ENCODE data around the gene GSTO1. TPM values are rescaled to one million over a fixed set of nuclear protein-coding genes. Genes with fewer than 3 reads are reported as not detected.

Gene GSTO1
- total and polyA plus RNA-seq, 2 donors (not counting 1 experiment from before 2014, with no cell fraction given) = 30.1 to 37.7 TPM

DNA sequence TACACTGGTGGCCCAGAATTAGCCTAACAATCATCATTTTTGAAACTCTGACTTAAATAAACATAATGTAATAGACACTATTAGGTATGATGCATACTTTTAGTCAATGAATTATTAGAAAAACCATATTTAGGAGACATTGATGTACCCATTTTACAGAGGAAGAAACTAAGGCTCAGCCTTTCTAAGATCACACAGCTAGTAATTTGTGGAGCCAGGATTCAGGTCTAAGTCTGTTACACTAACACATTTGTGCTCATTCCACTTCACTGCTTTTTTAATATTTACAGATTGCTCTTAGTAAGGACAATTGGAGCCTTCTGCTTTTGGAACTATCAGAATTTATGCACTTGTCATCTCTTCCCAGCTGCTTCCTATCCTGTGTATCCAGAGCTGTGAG, 31.4 kb upstream of the GSTO1 start:
- H3K9ac ChIP-seq (ENCODE audit: low read length) = no peak overlapping the region
- peaks cover 0 to 4% (median 0%) of the 10 kb centered on the region in 4 experiments for H3K27me3 ChIP-seq (replicated peaks in 1 of 4; ENCODE audit: control extremely low read depth in 1 of 4, control insufficient read depth in 3 of 4, insufficient read depth in 4 of 4, low read length in 3 of 4)
- ATAC-seq (ENCODE audit: low read depth) = no peak
- POLR2A ChIA-PET = no interaction called here
- intact Hi-C loops (cut with micrococcal nuclease) = no loop called here
- TF ChIP-seq EZH2 (IDR thresholded peaks at IDR 0.05; ENCODE audit: borderline replicate concordance, insufficient read depth, low read depth, low read length, poor library complexity, severe bottlenecking) = no peak
- TF ChIP-seq, protein P1, sequence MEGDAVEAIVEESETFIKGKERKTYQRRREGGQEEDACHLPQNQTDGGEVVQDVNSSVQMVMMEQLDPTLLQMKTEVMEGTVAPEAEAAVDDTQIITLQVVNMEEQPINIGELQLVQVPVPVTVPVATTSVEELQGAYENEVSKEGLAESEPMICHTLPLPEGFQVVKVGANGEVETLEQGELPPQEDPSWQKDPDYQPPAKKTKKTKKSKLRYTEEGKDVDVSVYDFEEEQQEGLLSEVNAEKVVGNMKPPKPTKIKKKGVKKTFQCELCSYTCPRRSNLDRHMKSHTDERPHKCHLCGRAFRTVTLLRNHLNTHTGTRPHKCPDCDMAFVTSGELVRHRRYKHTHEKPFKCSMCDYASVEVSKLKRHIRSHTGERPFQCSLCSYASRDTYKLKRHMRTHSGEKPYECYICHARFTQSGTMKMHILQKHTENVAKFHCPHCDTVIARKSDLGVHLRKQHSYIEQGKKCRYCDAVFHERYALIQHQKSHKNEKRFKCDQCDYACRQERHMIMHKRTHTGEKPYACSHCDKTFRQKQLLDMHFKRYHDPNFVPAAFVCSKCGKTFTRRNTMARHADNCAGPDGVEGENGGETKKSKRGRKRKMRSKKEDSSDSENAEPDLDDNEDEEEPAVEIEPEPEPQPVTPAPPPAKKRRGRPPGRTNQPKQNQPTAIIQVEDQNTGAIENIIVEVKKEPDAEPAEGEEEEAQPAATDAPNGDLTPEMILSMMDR (IDR thresholded peaks at IDR 0.05) = no peak
- no peak overlapping the region for H3K4me3 ChIP-seq (ENCODE audit: control extremely low read depth in 1 of 5, extremely low read depth in 1 of 5, insufficient read depth in 1 of 5, low read depth in 2 of 5, low read length in 4 of 5)
- no peak overlapping the region for H3K27ac ChIP-seq (ENCODE audit: low read length in 2 of 2)
- no peaks in the 10 kb centered on the region for H3K4me1 ChIP-seq (ENCODE audit: control insufficient read depth in 2 of 2, insufficient read depth in 2 of 2, low read length in 2 of 2)
- Mint-ChIP-seq H3K4me1 (no peaks in the 10 kb centered on the region), H3K9me3 (ENCODE audit: insufficient read depth) (no peaks in the 10 kb centered on the region), H3K27me3 (peaks cover 25% of the 10 kb centered on the region), H3K4me3 (no peak overlapping the region), H3K27ac (no peak overlapping the region)
- CTCF ChIA-PET = no interaction called here
- H3K4me2 ChIP-seq (replicated peaks; ENCODE audit: low read depth, low read length, poor library complexity, severe bottlenecking) = no peak overlapping the region
- H4K20me1 ChIP-seq (ENCODE audit: control insufficient read depth, insufficient read depth, low read length, poor library complexity, severe bottlenecking) = no peaks in the 10 kb centered on the region
- no peaks in the 10 kb centered on the region for H3K36me3 ChIP-seq (replicated peaks in 1 of 2; ENCODE audit: control extremely low read depth in 1 of 2, control insufficient read depth in 1 of 2, extremely low read depth in 1 of 2, insufficient read depth in 2 of 2, low read length in 1 of 2)
- H2AFZ ChIP-seq (ENCODE audit: insufficient read depth, low read depth, low read length, poor library complexity, severe bottlenecking) = no peak overlapping the region
- no peak for DNase-seq
- H3K9me3 ChIP-seq (ENCODE audit: control extremely low read depth in 1 of 3, control insufficient read depth in 2 of 3, insufficient read depth in 1 of 3, low read length in 2 of 3) = no peaks in the 10 kb centered on the region
- no peaks in the 10 kb centered on the region for H3K79me2 ChIP-seq (ENCODE audit: control insufficient read depth, insufficient read depth, low read length)

DNA sequence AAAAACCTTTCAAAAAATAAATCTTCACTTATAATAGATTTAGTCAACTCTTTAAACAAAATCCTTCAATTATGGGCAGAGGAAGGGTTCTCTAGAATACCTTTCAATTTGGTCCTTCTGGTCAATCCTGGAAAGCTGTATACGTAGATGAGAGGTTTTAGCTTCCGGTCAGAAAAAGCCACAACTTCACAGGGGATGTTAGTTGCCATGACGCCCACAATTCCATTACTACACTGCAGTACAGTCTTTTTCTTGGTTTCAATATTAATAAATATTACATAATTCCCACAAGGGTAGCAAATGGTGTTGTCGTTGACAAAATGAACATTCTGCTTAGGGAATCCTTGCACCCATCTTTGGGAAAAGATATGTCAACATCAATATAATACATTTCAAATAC, 24.2 kb upstream of the GSTO1 start:
- no peak overlapping the region for H3K4me2 ChIP-seq (replicated peaks; ENCODE audit: low read depth, low read length, poor library complexity, severe bottlenecking)
- H3K27ac ChIP-seq (ENCODE audit: low read length in 2 of 2) = no peak overlapping the region
- Mint-ChIP-seq H3K27ac (no peak overlapping the region), H3K27me3 (peaks cover 13% of the 10 kb centered on the region), H3K9me3 (ENCODE audit: insufficient read depth) (no peaks in the 10 kb centered on the region), H3K4me1 (peaks cover 10% of the 10 kb centered on the region), H3K4me3 (no peak overlapping the region)
- no CpG with 5 or more reads among the region's 4 CpGs for WGBS (ENCODE audit: insufficient coverage)
- DNase-seq (no peak), ATAC-seq (ENCODE audit: low read depth) (no peak)
- H3K9me3 ChIP-seq (ENCODE audit: control extremely low read depth in 1 of 3, control insufficient read depth in 2 of 3, insufficient read depth in 1 of 3, low read length in 2 of 3) = peaks cover 2 to 8% (median 8%) of the 10 kb centered on the region in 3 donors
- no peaks in the 10 kb centered on the region for H4K20me1 ChIP-seq (ENCODE audit: control insufficient read depth, insufficient read depth, low read length, poor library complexity, severe bottlenecking)
- H3K27me3 ChIP-seq (replicated peaks in 1 of 4; ENCODE audit: control extremely low read depth in 1 of 4, control insufficient read depth in 3 of 4, insufficient read depth in 4 of 4, low read length in 3 of 4) = peaks cover 0 to 19% (median 13%) of the 10 kb centered on the region in 4 experiments
- peaks cover 6 to 13% of the 10 kb centered on the region in 2 donors for H3K4me1 ChIP-seq (ENCODE audit: control insufficient read depth in 2 of 2, insufficient read depth in 2 of 2, low read length in 2 of 2)
- ChIA-PET POLR2A (no interaction called here), CTCF (interaction anchor here (1.4 kb wide), 1 partner anchor 121 kb away, joined by 3 read pairs; no protein-coding TSS in a partner anchor)
- TF ChIP-seq EZH2 (IDR thresholded peaks at IDR 0.05; ENCODE audit: borderline replicate concordance, insufficient read depth, low read depth, low read length, poor library complexity, severe bottlenecking) = no peak
- TF ChIP-seq, protein P1 (IDR thresholded peaks at IDR 0.05) = no peak
- H2AFZ ChIP-seq (ENCODE audit: insufficient read depth, low read depth, low read length, poor library complexity, severe bottlenecking) = no peak overlapping the region
- no peak overlapping the region for H3K4me3 ChIP-seq (ENCODE audit: control extremely low read depth in 1 of 5, extremely low read depth in 1 of 5, insufficient read depth in 1 of 5, low read depth in 2 of 5, low read length in 4 of 5)
- H3K79me2 ChIP-seq (ENCODE audit: control insufficient read depth, insufficient read depth, low read length) = no peaks in the 10 kb centered on the region
- H3K36me3 ChIP-seq (replicated peaks in 1 of 2; ENCODE audit: control extremely low read depth in 1 of 2, control insufficient read depth in 1 of 2, extremely low read depth in 1 of 2, insufficient read depth in 2 of 2, low read length in 1 of 2) = no peaks in the 10 kb centered on the region
- intact Hi-C loops (cut with micrococcal nuclease) = no loop called here
- no peak overlapping the region for H3K9ac ChIP-seq (ENCODE audit: low read length)
